MCF 10A (cell line): ENCODE data around the gene UGT1A5. TPM values are rescaled to one million over a fixed set of nuclear protein-coding genes. Genes with fewer than 3 reads are reported as not detected.

Experiments
- Bru-seq: library from RNA; stranded (reverse); fragments of 400-500 nt; gene quantifications from one replicate; lab custom pipeline; 2021; lab: Mats Ljungman, UMichigan
- BruChase-seq, 2 experiments: library from RNA; stranded (reverse); fragments of 400-500 nt; gene quantifications; one replicate each; lab custom pipeline; 2021; lab: Mats Ljungman, UMichigan
- BruUV-seq: library from RNA; stranded (reverse); fragments of 400-500 nt; replicated peaks from 2 replicates; lab custom pipeline; 2021; lab: Mats Ljungman, UMichigan
- CTCF ChIA-PET: fragments of 300-600 bp; sonication (Branson Sonifier 250); formaldehyde crosslinking; extraction: SDS; loops from one replicate; lab custom pipeline; 2021; ENCODE audit warnings: antibody characterized with exemption, inconsistent platforms; lab: Yijun Ruan, JAX
- POLR2A ChIA-PET: fragments of 300-600, 350-650 bp; sonication (Branson Sonifier 250); formaldehyde crosslinking; extraction: SDS; loops from one replicate; lab custom pipeline; 2020; ENCODE audit warnings: antibody characterized with exemption, inconsistent platforms; lab: Yijun Ruan, JAX
- DNase-seq: peaks from one replicate; pipeline ENCODE4 v3.0.0-alpha.2; 2018; ENCODE audit not compliant: unreplicated experiment
- H3K27ac Mint-ChIP-seq: one replicate; pipeline ENCODE4 v1.8.0; 2022; ENCODE audit warnings: mild to moderate bottlenecking, low read depth, mixed read lengths; ENCODE audit not compliant: unreplicated experiment
- H3K27me3 Mint-ChIP-seq: one replicate; pipeline ENCODE4 v1.8.0; 2022; ENCODE audit warnings: mixed read lengths; ENCODE audit not compliant: insufficient read depth, unreplicated experiment
- H3K36me3 Mint-ChIP-seq: one replicate; pipeline ENCODE4 v1.8.0; 2022; ENCODE audit warnings: mild to moderate bottlenecking, moderate library complexity, mixed read lengths; ENCODE audit not compliant: insufficient read depth, unreplicated experiment
- H3K4me1 Mint-ChIP-seq: one replicate; pipeline ENCODE4 v1.8.0; 2022; ENCODE audit warnings: mixed read lengths; ENCODE audit not compliant: insufficient read depth, unreplicated experiment
- H3K4me3 Mint-ChIP-seq: one replicate; pipeline ENCODE4 v1.8.0; 2022; ENCODE audit warnings: mild to moderate bottlenecking, moderate library complexity, mixed read lengths; ENCODE audit not compliant: unreplicated experiment
- H3K9me3 Mint-ChIP-seq: one replicate; pipeline ENCODE4 v1.8.0; 2022; ENCODE audit warnings: mixed read lengths; ENCODE audit not compliant: unreplicated experiment
- CTCF ChIP-seq: fragments of 200-600 bp; IDR thresholded peaks from one replicate; pipeline ENCODE4 v1.8.0; 2022; ENCODE audit warnings: antibody characterized with exemption, mild to moderate bottlenecking; ENCODE audit not compliant: unreplicated experiment
- intact Hi-C: fragments of 100-400 bp; cut with micrococcal nuclease; formaldehyde crosslinking; loops from 2 replicates; pipeline ENCODE4 v1.14.1; 2022
- long read RNA-seq: library from polyadenylated mRNA; stranded (forward); transcript quantifications from one replicate; pipeline ENCODE4 v2.0.0, GENCODE V29; 2022
- total RNA-seq: library from RNA; stranded (reverse); gene quantifications from 2 replicates; pipeline ENCODE4 v1.2.3, GENCODE V29; 2022

The UGT1A5 gene
- total RNA-seq = not detected in 2 replicates
- Bru-seq, nascent RNA = not detected
- not detected for BruChase-seq, experiment 1, labeled RNA remaining after a 6-hour chase
- BruChase-seq, experiment 2, labeled RNA remaining after a 2-hour chase = percentile 24 among the genes with signal in this experiment
- long read RNA-seq = 0 reads

- Mint-ChIP-seq H3K4me3 (no peak within 1 kb of the TSS), H3K9me3 (no peaks in the 10 kb centered on the region), H3K36me3 (peaks cover 7% of the 10 kb centered on the region), H3K27me3 (no peaks in the 10 kb centered on the region), H3K4me1 (peaks cover 19% of the 10 kb centered on the region), H3K27ac (no peak within 1 kb of the TSS)
- intact Hi-C loops = loop anchor here (5.0 kb wide), 2 partner anchors 215 to 225 kb away; no protein-coding TSS in a partner anchor
- ChIA-PET CTCF (interaction anchor here (0.6 to 2.8 kb wide), 12 partner anchors 17 to 264 kb away, joined by 3 to 18 read pairs (median 4); partner anchors contain the start of genes UGT1A1, UGT1A6 and USP40), POLR2A (interaction anchor here (0.7 to 1.0 kb wide), 3 partner anchors 22 to 220 kb away, joined by 3 read pairs; no protein-coding TSS in a partner anchor)
- no peak for DNase-seq
- BruUV-seq = no TSS peak
- no peak for TF ChIP-seq CTCF
Measured at GRCh38 chr2:233712611-233713261, at the start of gene UGT1A5. Gene UGT1A5, plus strand, starts transcription at chr2:233712907. Its CDS starts 85 bp downstream, at chr2:233712992.

- no peak for DNase-seq
- H3K36me3 Mint-ChIP-seq = no peaks in the 10 kb centered on the region
- H3K4me1 Mint-ChIP-seq = no peaks in the 10 kb centered on the region
- no peak for TF ChIP-seq CTCF
- no peak overlapping the region for H3K27ac Mint-ChIP-seq
- H3K9me3 Mint-ChIP-seq = no peaks in the 10 kb centered on the region
- BruUV-seq = no TSS peak
- peaks cover 15% of the 10 kb centered on the region for H3K27me3 Mint-ChIP-seq
- CTCF ChIA-PET = no interaction called here
- POLR2A ChIA-PET = no interaction called here
- no peak overlapping the region for H3K4me3 Mint-ChIP-seq
- intact Hi-C loops = no loop called here
Measured at GRCh38 chr2:233663911-233664310, 48.8 kb upstream of the UGT1A5 start.

GRCh38 chr2:233668605-233669260 is 44.0 kb upstream of the UGT1A5 start:
- Mint-ChIP-seq H3K4me1 (no peaks in the 10 kb centered on the region), H3K27me3 (no peaks in the 10 kb centered on the region), H3K27ac (no peak overlapping the region), H3K36me3 (no peaks in the 10 kb centered on the region), H3K4me3 (no peak overlapping the region), H3K9me3 (no peaks in the 10 kb centered on the region)
- no TSS peak for BruUV-seq
- ChIA-PET CTCF (no interaction called here), POLR2A (interaction anchor here (0.6 kb wide), 1 partner anchor 103 kb away, joined by 3 read pairs; no protein-coding TSS in a partner anchor)
- no peak for DNase-seq
- intact Hi-C loops = no loop called here
- TF ChIP-seq CTCF = no peak
